ENCODE results near the gene VIM.

Gene VIM

DNA sequence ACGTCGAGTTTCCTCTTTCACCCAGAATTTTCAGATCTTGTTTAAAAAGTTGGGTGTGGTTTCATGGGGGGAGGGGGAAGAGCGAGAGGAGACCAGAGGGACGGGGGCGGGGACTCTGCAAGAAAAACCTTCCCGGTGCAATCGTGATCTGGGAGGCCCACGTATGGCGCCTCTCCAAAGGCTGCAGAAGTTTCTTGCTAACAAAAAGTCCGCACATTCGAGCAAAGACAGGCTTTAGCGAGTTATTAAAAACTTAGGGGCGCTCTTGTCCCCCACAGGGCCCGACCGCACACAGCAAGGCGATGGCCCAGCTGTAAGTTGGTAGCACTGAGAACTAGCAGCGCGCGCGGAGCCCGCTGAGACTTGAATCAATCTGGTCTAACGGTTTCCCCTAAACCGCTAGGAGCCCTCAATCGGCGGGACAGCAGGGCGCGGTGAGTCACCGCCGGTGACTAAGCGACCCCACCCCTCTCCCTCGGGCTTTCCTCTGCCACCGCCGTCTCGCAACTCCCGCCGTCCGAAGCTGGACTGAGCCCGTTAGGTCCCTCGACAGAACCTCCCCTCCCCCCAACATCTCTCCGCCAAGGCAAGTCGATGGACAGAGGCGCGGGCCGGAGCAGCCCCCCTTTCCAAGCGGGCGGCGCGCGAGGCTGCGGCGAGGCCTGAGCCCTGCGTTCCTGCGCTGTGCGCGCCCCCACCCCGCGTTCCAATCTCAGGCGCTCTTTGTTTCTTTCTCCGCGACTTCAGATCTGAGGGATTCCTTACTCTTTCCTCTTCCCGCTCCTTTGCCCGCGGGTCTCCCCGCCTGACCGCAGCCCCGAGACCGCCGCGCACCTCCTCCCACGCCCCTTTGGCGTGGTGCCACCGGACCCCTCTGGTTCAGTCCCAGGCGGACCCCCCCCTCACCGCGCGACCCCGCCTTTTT, at the start of gene VIM:
TSS of gene VIM (plus strand) at position 151 of the 925 bp plus-strand sequence. CDS start 1,182 bp downstream, outside the sequence.
- DNase-seq, result peak; percentile 90

- DNase-seq, result no peak
Observed at GRCh38 chr10:17179002-17179401, 49.0 kb upstream of the VIM start.

- DNase-seq, result no peak
Observed at GRCh38 chr10:17181110-17181509, 46.9 kb upstream of the VIM start.

- DNase-seq, result no peak
Observed at GRCh38 chr10:17181751-17182150, 46.3 kb upstream of the VIM start.

GRCh38 chr10:17183110-17183509, 44.9 kb upstream of the VIM start:
- DNase-seq, result no peak

DNA sequence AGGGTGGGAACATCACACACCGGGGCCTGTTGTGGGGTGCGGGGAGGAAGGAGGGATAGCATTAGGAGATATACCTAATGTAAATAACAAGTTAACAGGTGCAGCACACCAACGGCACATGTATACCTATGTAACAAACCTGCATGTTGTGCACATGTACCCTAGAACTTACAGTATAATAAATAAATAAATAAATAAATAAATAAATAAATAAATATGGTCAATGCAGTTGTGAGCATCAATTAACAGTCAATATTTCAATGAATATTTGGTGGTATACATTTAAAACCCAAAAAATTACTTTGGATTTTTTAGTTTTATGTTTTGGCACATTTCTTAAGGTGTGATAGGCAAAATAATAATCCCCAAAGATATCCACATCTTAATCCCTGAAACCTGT, 42.2 kb upstream of the VIM start:
- DNase-seq, result no peak

- no peak for DNase-seq
Observed at GRCh38 chr10:17188644-17189172, 39.3 kb upstream of the VIM start.

GRCh38 chr10:17190602-17191001, 37.4 kb upstream of the VIM start:
- DNase-seq, result no peak

DNA sequence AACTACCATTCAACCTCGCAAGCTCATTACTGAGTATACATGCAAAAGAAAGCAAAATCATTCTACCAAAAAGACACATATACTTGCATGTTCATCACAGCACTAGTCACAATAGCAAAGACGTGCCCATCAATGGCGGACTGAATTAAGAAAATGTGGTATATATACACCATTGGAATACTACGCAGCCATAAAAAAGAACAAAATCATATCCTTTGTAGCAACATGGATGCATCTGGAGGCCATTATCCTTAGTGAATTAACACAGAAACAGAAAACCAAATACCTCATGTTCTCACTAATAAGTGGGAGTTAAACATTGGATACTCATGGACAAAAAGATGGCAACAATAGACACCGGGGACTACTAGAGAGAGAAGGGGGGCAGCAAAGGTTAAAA, 33.0 kb upstream of the VIM start:
- DNase-seq, result no peak

DNA sequence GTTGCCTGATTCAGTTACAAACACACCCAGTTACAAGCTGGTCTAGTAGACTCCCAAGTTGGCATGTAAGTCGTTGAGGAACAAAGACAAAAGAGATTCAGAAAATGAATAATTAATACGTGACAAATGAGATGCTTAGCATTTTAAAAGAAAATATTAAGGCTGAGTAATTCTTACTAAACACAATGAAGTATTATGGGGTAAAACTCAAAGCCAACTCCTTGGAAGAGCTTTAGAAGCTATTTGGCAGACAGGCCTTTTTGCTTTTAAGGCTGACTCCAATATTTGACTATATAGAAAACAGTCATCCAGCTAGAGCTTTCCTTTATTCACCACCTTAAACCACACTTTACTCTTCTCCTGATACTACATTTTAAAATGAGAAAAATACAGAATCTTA, 32.0 kb upstream of the VIM start:
- DNase-seq, result no peak

DNA sequence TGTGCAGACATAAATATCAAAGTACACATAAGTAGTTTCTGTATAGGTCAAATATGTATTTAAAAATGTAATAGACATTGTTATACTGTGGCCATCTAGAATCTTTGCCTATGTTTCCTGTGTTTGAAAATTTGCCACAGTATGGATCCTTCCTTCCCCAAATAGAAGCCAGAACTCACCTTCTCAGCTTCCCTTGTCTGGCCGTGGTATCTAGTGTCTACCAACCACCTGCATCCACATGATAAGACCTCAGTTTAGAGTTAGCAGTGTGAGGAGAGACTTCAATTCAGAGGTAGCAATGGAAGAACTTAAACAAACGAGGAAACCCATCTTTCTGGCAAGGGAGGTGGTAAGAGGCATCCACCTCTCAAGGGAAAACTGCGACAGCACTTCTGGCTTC, 31.5 kb upstream of the VIM start:
- no peak for DNase-seq

GRCh38 chr10:17199351-17199804, 28.7 kb upstream of the VIM start:
- no peak for DNase-seq

- no peak for DNase-seq
Observed at GRCh38 chr10:17200001-17200911, 27.8 kb upstream of the VIM start.

DNA sequence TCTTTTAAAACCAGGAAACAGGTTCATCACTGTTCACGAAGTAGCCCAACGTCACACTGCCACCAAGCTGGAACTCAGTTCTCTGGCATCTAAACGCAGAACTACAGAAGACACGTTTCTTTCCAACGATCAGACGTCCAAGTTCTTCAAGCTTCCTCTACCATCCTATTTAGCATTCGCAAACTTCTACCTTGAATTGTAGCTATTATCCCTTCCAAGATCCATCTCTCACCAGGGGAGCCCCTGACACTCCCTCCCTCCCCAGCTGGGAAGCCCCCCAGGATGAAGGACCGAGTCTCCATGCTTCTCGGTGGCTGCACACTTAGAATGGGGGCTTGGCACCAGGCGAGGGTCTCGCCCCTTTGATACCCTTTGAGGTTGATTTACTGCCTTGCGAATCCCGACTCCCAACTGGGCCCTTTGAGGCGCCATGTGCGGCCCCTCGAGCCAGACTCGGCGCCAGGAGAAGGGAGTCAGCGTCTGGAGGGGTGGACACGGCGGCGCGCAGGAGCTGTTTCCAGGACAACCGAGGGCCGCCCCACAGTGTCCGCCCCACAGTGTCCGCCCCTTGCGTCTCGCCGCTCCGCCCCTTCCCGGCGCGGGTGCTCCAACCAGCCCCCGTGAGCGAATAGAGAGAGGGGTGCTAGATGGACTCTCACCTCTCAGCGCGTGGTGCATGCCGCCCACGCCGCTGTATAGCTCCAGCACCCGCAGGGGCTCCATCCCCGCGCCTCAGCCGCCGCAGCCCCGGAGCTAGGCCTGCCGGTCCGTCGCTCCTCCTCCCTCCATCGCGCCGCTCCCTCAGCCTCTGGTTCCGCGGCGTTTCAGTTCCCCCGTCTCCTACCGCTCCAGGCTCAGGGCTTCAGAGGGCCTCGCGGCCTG, 26.9 kb upstream of the VIM start, which contains the start of gene TRDMT1:
TSS of gene TRDMT1 (minus strand) at position 761 of the 882 bp plus-strand sequence. CDS start at position 723, 38 bp downstream.
- peak; percentile 76 for DNase-seq

GRCh38 chr10:17201794-17202116, 26.3 kb upstream of the VIM start:
- DNase-seq, result no peak

GRCh38 chr10:17202506-17202905, 25.5 kb upstream of the VIM start:
- no peak for DNase-seq

- DNase-seq, result no peak
Observed at GRCh38 chr10:17202999-17203398, 25.0 kb upstream of the VIM start.

- no peak for DNase-seq
Observed at GRCh38 chr10:17203416-17203815, 24.6 kb upstream of the VIM start.

DNA sequence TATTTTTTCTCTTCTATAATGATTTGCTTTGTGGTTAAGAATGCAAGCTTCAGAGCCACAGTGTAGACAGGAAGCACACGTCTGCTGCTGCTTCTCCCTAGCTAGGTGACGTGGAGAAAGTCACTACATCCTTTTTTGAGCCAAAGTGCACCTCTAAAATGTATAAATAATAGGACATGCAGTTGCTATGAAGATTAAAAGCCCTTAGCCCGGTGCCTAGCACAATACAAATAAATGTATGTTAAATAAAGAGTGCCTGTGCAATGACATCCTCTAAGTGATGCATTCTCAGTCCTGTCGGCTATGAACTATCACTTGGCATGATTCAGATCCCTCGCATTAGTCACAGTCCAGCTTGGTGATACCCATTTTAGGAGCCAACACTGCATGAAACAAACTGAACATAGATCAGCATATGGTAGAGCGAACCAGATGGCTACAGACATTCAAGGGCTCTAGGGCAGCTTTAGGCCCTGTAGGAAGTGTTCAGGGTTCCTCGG, 21.8 kb upstream of the VIM start:
- DNase-seq, result peak; percentile 43

GRCh38 chr10:17208476-17208875, 19.6 kb upstream of the VIM start:
- no peak for DNase-seq

DNA sequence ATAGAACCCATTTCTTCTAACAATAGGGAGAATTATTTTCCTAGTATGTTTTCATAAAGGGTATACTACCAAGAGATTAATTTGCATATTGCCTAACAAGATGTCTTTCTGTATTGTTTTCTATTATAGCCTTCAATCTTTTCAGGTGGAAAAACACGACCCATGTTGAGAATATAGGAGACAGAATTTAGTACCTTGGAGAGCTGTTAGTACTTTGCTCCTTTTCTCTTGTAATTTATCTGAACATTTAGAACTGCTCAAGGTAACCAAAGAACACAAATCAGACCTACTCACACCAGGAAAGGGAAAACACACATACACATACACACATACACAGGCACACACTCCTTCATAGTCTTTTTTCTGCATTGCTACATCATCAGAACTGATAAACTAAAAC, 18.7 kb upstream of the VIM start:
- no peak for DNase-seq

- DNase-seq, result no peak
Observed at GRCh38 chr10:17209881-17210280, 18.2 kb upstream of the VIM start.
